GM23248 (cell line): Measurements from ENCODE around the gene ITPRID2.

Source experiments
- EZH2 ChIP-seq: fragments of 200-600 bp; sonication (generic); IDR thresholded peaks from 2 replicates; pipeline ENCODE4 v1.6.1; 2018; ENCODE audit warnings: antibody characterized with exemption, mild to moderate bottlenecking; ENCODE audit not compliant: insufficient read depth, poor library complexity, severe bottlenecking
- EZH2phosphoT487 ChIP-seq: fragments of 200-600 bp; sonication (generic); IDR thresholded peaks from 2 replicates; pipeline ENCODE4 v1.6.1; 2018; ENCODE audit warnings: antibody characterized with exemption, moderate library complexity, mild to moderate bottlenecking, low read depth; ENCODE audit not compliant: insufficient read depth

DNA sequence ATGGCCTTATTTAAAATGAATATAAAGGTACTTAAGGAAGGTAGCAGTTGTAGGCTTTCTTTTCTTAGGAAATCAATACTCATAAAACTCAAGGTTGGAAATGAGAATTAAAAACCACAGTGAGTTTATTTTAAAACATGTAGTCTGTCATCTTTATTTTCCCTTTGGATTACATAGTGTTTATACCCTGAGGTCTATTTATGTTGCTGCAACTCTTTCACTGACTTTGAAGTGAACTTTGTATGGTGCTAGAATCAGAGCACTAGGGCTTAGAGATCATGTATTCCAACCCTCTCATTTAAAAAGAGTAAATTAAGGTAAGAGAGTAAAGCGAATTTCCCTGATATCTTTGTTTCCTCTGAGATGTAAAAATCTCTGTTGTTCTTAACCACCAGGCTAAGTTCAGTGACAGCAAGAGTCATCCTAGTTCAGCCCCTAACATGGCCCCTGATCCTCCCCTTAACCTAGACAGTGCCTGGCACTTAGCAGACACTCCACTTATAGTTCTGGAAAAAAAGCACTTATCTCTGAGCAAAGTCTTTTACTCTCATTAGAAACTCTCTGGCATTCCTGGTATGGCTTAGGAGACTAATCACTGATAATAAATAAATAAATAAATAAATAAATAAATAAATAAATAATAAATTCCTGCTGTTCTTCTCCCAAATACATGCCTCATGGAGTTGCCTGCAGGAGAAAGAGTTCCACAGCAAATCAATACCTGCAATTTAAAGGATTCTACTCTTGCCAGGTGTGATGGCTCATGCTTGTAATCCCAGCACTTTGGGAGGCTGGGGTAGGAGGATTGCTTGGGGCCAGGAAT lies 61.1 kb downstream of the ITPRID2 start:
- no peak for TF ChIP-seq EZH2
- TF ChIP-seq EZH2phosphoT487: no peak
